Measurements from ENCODE around the gene ZFYVE16.

Gene ZFYVE16

DNA sequence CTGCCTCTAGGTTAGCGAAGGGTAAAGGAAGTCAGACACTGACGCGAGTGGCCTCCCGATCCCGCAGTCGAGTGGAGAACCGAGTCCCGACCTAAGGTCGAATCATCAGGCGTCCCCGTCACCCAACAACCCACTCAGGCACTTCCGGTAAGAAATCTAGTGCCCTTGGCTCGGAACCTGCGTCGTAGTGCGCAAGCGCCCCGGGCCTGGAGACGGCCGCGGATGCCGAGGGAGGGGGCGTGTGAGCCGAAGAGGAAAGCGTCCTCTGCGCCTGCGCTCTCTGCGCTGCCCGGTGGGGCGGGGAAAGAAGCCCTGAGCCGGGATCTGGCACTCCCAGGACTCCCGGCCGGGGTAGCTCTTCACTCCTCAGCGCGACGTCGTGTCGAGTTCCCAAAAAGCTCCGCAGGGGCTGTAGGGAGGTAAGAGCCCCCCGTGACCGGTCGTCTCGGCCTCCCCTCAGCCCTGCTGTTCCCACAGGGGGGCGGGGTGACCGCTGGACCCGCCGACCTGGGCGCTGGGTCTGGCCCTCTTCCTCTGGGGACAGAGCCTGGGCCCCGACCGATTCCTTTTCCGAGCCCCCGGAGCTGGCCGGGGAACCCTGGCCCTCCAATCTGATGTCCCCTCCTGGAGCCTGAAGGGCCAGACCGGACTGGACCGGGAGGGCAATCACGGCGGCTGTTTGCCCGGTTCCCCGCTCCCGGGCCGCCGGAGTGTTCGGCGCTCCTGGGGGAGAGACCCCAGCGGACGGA, at the start of gene ZFYVE16:
ZFYVE16 (plus strand) TSS at position 330 of the 749 bp plus-strand sequence. CDS start 26,084 bp downstream, outside the sequence.
- H3K4me3 ChIP-seq (replicated peaks; ENCODE audit: low read depth, low read length), result peak within 1 kb of the TSS; percentile 88
- peak; percentile 98 for DNase-seq (ENCODE audit: low read depth)
- TF ChIP-seq, protein P1, sequence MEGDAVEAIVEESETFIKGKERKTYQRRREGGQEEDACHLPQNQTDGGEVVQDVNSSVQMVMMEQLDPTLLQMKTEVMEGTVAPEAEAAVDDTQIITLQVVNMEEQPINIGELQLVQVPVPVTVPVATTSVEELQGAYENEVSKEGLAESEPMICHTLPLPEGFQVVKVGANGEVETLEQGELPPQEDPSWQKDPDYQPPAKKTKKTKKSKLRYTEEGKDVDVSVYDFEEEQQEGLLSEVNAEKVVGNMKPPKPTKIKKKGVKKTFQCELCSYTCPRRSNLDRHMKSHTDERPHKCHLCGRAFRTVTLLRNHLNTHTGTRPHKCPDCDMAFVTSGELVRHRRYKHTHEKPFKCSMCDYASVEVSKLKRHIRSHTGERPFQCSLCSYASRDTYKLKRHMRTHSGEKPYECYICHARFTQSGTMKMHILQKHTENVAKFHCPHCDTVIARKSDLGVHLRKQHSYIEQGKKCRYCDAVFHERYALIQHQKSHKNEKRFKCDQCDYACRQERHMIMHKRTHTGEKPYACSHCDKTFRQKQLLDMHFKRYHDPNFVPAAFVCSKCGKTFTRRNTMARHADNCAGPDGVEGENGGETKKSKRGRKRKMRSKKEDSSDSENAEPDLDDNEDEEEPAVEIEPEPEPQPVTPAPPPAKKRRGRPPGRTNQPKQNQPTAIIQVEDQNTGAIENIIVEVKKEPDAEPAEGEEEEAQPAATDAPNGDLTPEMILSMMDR (IDR thresholded peaks at IDR 0.05; ENCODE audit: low read length, missing control alignments), result peak; percentile 12

DNA sequence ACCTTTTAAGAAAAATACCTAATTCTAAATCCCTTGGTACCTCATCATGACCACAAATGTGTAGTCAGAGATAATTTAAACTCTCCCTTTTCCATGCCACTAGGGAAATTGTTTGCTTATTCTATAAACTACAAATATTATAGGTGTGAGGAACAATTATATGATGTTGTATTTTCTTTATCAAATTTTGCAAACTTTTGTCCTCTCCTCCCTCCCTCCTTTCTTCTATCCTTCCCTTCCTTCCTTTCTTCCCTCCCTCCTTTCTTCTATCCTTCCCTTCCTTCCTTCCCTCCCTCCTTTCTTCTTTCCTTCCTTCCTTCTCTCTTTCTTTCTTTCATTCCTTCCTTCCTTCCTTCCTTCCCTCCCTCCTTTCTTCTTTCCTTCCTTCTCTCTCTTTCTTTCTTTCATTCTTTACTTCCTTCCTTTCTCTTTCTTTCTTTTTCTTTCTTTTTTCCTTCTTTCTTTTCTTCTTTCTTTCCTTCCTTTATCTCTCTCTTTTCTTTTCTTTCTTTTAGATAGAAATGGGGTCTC, 46.9 kb upstream of the ZFYVE16 start:
- TF ChIP-seq, protein P1 (IDR thresholded peaks at IDR 0.05; ENCODE audit: low read length, missing control alignments), result no peak
- DNase-seq (ENCODE audit: low read depth), result no peak
- no peak overlapping the region for H3K4me3 ChIP-seq (replicated peaks; ENCODE audit: low read depth, low read length)

DNA sequence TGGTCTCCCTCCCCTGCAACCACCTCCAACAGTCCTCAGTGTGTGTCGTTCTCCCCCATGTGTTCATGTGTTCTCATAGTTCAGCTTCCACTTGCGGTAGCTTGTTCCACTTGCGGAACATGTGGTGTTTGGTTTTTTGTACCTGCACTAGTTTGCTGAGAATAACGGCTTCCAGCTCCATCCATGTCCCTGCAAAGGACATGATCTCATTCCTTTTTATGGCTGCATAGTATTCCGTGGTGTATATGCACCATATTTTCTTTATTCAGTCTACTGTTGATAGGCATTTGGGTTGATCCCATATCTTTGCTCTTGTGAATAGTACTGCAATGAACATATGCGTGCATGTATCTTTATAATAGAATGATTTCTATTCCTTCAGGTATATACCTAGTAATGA, 43.0 kb upstream of the ZFYVE16 start:
- TF ChIP-seq, protein P1 (IDR thresholded peaks at IDR 0.05; ENCODE audit: low read length, missing control alignments), result no peak
- DNase-seq (ENCODE audit: low read depth), result no peak
- H3K4me3 ChIP-seq (replicated peaks; ENCODE audit: low read depth, low read length), result no peak overlapping the region

DNA sequence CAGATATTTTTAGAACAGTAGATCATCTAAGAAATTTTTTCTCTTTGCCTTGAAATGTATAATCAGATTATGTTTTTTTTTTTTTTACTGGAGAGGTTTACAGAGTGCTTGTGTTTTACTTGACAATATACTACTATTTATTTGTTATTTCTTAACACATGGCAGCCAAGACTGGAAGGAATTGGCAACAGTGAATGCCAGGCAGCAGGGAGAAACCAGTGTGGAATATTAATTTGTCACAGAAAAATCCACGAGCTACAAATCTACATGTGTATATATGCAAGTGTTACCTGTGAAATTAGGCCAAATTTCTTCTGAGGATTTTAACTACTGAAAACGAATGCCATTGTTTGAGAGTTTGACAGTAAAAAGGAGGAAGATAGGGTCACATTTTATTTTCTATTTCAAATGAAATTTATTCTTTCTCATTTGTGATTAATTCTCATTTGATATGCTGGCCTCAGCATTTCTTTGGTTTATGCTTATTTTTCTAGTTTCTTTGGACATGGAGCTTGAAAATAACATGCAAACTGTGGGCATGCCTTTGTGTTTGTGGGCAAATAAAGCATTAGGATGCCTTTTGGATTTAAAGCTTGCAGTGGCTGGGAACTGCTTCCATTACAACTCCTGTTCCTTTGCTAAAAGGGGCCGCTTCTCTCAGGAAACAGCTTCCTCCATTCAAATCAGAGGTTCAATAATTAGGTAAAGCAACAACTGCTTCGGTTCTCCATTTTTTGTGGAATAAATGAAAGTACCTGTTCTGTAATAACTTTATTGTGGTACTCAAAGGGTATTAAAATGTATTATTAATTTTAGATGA, 39.0 kb upstream of the ZFYVE16 start:
- H3K4me3 ChIP-seq (replicated peaks; ENCODE audit: low read depth, low read length), result no peak overlapping the region

DNA sequence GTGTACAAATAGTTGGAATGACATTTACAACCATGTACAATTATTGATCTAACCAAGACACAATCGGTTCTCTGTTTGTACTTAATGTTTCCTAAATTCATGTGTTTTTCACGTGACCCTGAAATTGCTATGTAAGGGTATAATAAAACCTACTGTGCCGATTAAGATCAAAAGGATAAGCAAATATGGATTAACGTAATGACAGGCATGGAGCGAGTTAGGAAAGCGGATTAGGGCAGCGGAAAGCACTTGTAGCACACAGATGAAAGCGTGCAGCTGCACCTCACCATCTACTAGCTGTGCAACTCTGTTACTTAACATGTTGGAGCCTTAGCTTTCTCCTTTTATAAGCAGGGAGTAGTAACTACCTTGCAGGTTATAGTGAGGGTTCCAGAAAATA, 38.3 kb upstream of the ZFYVE16 start:
- no peak overlapping the region for H3K4me3 ChIP-seq (replicated peaks; ENCODE audit: low read depth, low read length)
- no peak for DNase-seq (ENCODE audit: low read depth)
- TF ChIP-seq, protein P1 (IDR thresholded peaks at IDR 0.05; ENCODE audit: low read length, missing control alignments), result no peak

More for the DNA sequence above, 39.0 kb upstream of the ZFYVE16 start:
- DNase-seq (ENCODE audit: low read depth), result no peak
- TF ChIP-seq, protein P1 (IDR thresholded peaks at IDR 0.05; ENCODE audit: low read length, missing control alignments), result no peak

DNA sequence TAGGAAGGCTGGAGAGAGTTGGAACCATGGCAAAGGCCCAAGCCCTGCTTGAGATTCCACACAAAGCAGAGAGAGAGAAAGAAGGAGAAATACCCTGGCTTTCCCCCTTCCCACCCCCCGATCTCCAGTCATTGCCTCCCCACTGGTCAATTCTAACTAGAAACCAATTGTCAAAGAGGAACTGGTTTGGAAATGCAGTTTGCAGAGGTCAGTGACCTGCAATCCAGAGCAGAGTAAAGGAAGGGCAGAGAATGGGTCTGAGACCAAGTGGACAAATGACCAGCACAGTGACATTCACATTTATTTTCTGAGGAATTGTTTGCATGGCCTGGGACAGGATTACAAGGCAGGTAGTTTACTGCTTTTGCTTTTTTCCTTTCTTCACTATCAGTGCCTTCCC, 37.5 kb upstream of the ZFYVE16 start:
- TF ChIP-seq, protein P1 (IDR thresholded peaks at IDR 0.05; ENCODE audit: low read length, missing control alignments), result no peak
- DNase-seq (ENCODE audit: low read depth), result no peak
- no peak overlapping the region for H3K4me3 ChIP-seq (replicated peaks; ENCODE audit: low read depth, low read length)
